Gastroesophageal sphincter (tissue), 4 donors: Measurements from ENCODE around the gene SOX2. TPM values are rescaled to one million over a fixed set of nuclear protein-coding genes. Genes with fewer than 3 reads are reported as not detected.

Experiments
- ATAC-seq: fragments of 150-250 bp; one replicate; pipeline ENCODE4 v1.9.1; 2016; ENCODE audit warnings: mild to moderate bottlenecking, moderate library complexity
- H3K27ac ChIP-seq, 4 donors: fragments of 200-600 bp; sonication (generic) in 3 of 4; 1 replicate in 3 of 4; 2 replicates in 1 of 4; pipeline ENCODE4 v1.5.1; 2016 to 2019
- H3K27me3 ChIP-seq: fragments of 200-600 bp; sonication (generic); one replicate; pipeline ENCODE4 v1.5.1; 2019
- H3K36me3 ChIP-seq, 2 donors: fragments of 200-600 bp; sonication (generic); one replicate each; pipeline ENCODE4 v1.5.1; 2019; ENCODE audit warnings: control low read depth in 1 of 2
- H3K4me1 ChIP-seq, 3 donors: fragments of 200-600 bp; sonication (generic); 1 replicate in 2 of 3; 2 replicates in 1 of 3; pipeline ENCODE4 v1.5.1; 2016 to 2019; ENCODE audit warnings: control low read depth in 2 of 3
- H3K4me3 ChIP-seq, 2 donors: fragments of 200-600 bp; sonication (generic); one replicate each; pipeline ENCODE4 v1.5.1; 2019; ENCODE audit warnings: mild to moderate bottlenecking in 1 of 2, moderate library complexity in 1 of 2
- H3K9me3 ChIP-seq, 3 donors: fragments of 200-600 bp; sonication (generic); one replicate each; pipeline ENCODE4 v1.5.1; 2017 to 2019; ENCODE audit warnings: control low read depth in 2 of 3
- CTCF ChIP-seq, 4 experiments: fragments of 200-600 bp in 2 of 4; fragments of 450-650 bp in 2 of 4; sonication (generic) in 1 of 4; IDR thresholded peaks; one replicate each; pipeline ENCODE4 v1.5.1; 2017 to 2019; ENCODE audit warnings: antibody characterized with exemption in 4 of 4, mild to moderate bottlenecking in 2 of 4, moderate library complexity in 2 of 4
- EP300 ChIP-seq: sonication (generic); formaldehyde crosslinking; IDR thresholded peaks from one replicate; pipeline ENCODE4 v1.6.1; 2017; ENCODE audit warnings: antibody characterized with exemption, mild to moderate bottlenecking
- POLR2A ChIP-seq, 2 donors: fragments of 450-650 bp; IDR thresholded peaks; one replicate each; pipeline ENCODE4 v1.6.1; 2017; ENCODE audit warnings: antibody characterized with exemption in 2 of 2, mild to moderate bottlenecking in 2 of 2, moderate library complexity in 1 of 2
- POLR2AphosphoS5 ChIP-seq: sonication (generic); formaldehyde crosslinking; IDR thresholded peaks from one replicate; pipeline ENCODE4 v1.6.1; 2017; ENCODE audit warnings: antibody characterized with exemption
- WGBS, 2 donors: methylation state at CpG; one replicate each; pipeline ENCODE4 v1.1.5; 2018; ENCODE audit warnings: low coverage in 1 of 2; 5-methylcytosine and 5-hydroxymethylcytosine counted together
- total RNA-seq, 4 donors: library from RNA; depleted of rRNA; stranded (reverse); fragments of >200 nt; gene quantifications; one replicate each; pipeline ENCODE4 v1.1.0, GENCODE V29; 2016

The SOX2 gene
- total RNA-seq, 4 donors from 2014 or later, result 3.1 to 9.9 (median 5.7) TPM

- Histone ChIP-seq H3K27me3 (peaks cover 79% of the 10 kb centered on the region), H3K4me1 (peaks cover 0 to 29% (median 4%) of the 10 kb centered on the region in 3 donors), H3K9me3 (no peaks in the 10 kb centered on the region), H3K36me3 (no peaks in the 10 kb centered on the region), H3K4me3 (no peak overlapping the region), H3K27ac (no peak overlapping the region)
- no peak for ATAC-seq
- TF ChIP-seq POLR2AphosphoS5 (no peak), POLR2A (IDR thresholded peaks at IDR 0.05) (no peak), CTCF (IDR thresholded peaks at IDR 0.05) (no peak), EP300 (no peak)
- WGBS, 2 donors, result 16 to 19% methylated on average over 11 of the region's 12 CpGs
Measured at GRCh38 chr3:181729341-181729869, 17.7 kb downstream of the SOX2 start.

GRCh38 chr3:181730316-181730715 is 18.6 kb downstream of the SOX2 start:
- Histone ChIP-seq H3K4me3 (no peak overlapping the region), H3K9me3 (no peaks in the 10 kb centered on the region), H3K36me3 (no peaks in the 10 kb centered on the region), H3K27me3 (peaks cover 70% of the 10 kb centered on the region), H3K4me1 (peaks cover 0 to 25% (median 4%) of the 10 kb centered on the region in 3 donors), H3K27ac (no peak overlapping the region)
- WGBS, 2 donors, result 12 to 35% methylated on average over 4 to 5 of the region's 5 CpGs
- ATAC-seq, result no peak
- TF ChIP-seq POLR2A (IDR thresholded peaks at IDR 0.05) (no peak), EP300 (no peak), CTCF (IDR thresholded peaks at IDR 0.05) (no peak), POLR2AphosphoS5 (no peak)

GRCh38 chr3:181730934-181731333 is 19.2 kb downstream of the SOX2 start:
- Histone ChIP-seq H3K36me3 (no peaks in the 10 kb centered on the region), H3K4me1 (peaks cover 0 to 19% (median 4%) of the 10 kb centered on the region in 3 donors), H3K9me3 (no peaks in the 10 kb centered on the region), H3K4me3 (no peak overlapping the region), H3K27me3 (peaks cover 64% of the 10 kb centered on the region), H3K27ac (no peak overlapping the region)
- TF ChIP-seq EP300 (no peak), POLR2AphosphoS5 (no peak), CTCF (IDR thresholded peaks at IDR 0.05) (no peak), POLR2A (IDR thresholded peaks at IDR 0.05) (no peak)
- WGBS, 2 donors, result 63% methylated on average over 1 of the region's 1 CpG; no CpG with 5 or more reads in 1 of the 2 donors
- ATAC-seq, result no peak

GRCh38 chr3:181735911-181736310 is 24.2 kb downstream of the SOX2 start:
- peaks cover 16% of the 10 kb centered on the region for H3K27me3 ChIP-seq
- no peak for ATAC-seq
- no peak overlapping the region for H3K27ac ChIP-seq
- H3K9me3 ChIP-seq, result no peaks in the 10 kb centered on the region
- no peaks in the 10 kb centered on the region for H3K4me1 ChIP-seq
- no peaks in the 10 kb centered on the region for H3K36me3 ChIP-seq
- TF ChIP-seq EP300, result no peak
- TF ChIP-seq POLR2AphosphoS5, result no peak
- no peak for TF ChIP-seq CTCF (IDR thresholded peaks at IDR 0.05)
- TF ChIP-seq POLR2A (IDR thresholded peaks at IDR 0.05), result no peak
- H3K4me3 ChIP-seq, result no peak overlapping the region
- WGBS, 2 donors, result 38 to 60% methylated on average over 4 to 5 of the region's 7 CpGs

DNA sequence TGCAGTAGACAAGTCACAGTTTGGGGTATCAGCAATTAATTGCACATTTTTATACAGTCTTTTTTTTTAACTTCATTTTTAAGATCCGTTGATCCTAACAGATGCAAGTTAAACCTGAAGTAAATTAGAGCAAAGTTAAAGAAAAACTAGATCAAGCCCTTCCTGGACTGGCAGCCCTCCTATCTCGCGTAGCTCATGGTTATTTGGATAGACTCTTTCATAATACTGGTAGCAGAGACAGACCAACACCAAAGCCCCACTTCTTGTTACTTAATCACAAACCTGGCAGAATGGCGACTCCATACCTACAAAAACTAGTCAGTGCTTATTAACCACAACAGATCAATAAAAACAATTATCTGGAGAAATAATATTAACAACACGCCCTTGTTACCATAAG is 26.8 kb downstream of the SOX2 start:
- Histone ChIP-seq H3K36me3 (no peaks in the 10 kb centered on the region), H3K27ac (no peak overlapping the region), H3K27me3 (no peaks in the 10 kb centered on the region), H3K4me1 (no peaks in the 10 kb centered on the region), H3K9me3 (no peaks in the 10 kb centered on the region), H3K4me3 (no peak overlapping the region)
- TF ChIP-seq POLR2A (IDR thresholded peaks at IDR 0.05) (no peak), CTCF (IDR thresholded peaks at IDR 0.05) (no peak), EP300 (no peak), POLR2AphosphoS5 (no peak)
- ATAC-seq, result no peak
- WGBS, 2 donors, result 78 to 94% methylated on average over 2 to 5 of the region's 5 CpGs
